ENCODE measurements around the gene COQ8A.

GRCh38 chr1:226916497-226916896 is 23.6 kb upstream of the COQ8A start:
- TF ChIP-seq CTCF (IDR thresholded peaks at IDR 0.05; ENCODE audit: borderline replicate concordance, extremely low read depth, low read length, poor library complexity, severe bottlenecking) (no peak), EZH2 (IDR thresholded peaks at IDR 0.05; ENCODE audit: borderline replicate concordance, low read depth, low read length, severe bottlenecking) (no peak)

Measured in DND-41 (cell line).